HEK293T (cell line): ENCODE results near the gene C20orf144.

Experiments
- ARNT ChIP-seq: fragments of 450-650 bp; IDR thresholded peaks from 2 replicates; pipeline ENCODE4 v1.6.1; 2017; ENCODE audit warnings: mild to moderate bottlenecking
- BHLHE40 ChIP-seq: fragments of 450-650 bp; IDR thresholded peaks from 2 replicates; pipeline ENCODE4 v1.6.1; 2016; ENCODE audit warnings: mild to moderate bottlenecking, moderate library complexity, borderline replicate concordance
- CTBP1 ChIP-seq: fragments of 450-650 bp; IDR thresholded peaks from 2 replicates; pipeline ENCODE4 v1.6.1; 2016; ENCODE audit warnings: borderline replicate concordance
- ELF4 ChIP-seq: fragments of 450-650 bp; IDR thresholded peaks from 2 replicates; pipeline ENCODE4 v1.6.1; 2017; ENCODE audit warnings: antibody characterized with exemption
- FOXA1 ChIP-seq: fragments of 450-650 bp; IDR thresholded peaks from 2 replicates; pipeline ENCODE4 v1.6.1; 2016; ENCODE audit warnings: mild to moderate bottlenecking
- FOXK2 ChIP-seq: fragments of 450-650 bp; IDR thresholded peaks from 2 replicates; pipeline ENCODE4 v1.6.1; 2016; ENCODE audit warnings: mild to moderate bottlenecking
- FOXM1 ChIP-seq: fragments of 450-650 bp; IDR thresholded peaks from 2 replicates; pipeline ENCODE4 v1.6.1; 2017; ENCODE audit warnings: mild to moderate bottlenecking, borderline replicate concordance
- HDGF ChIP-seq: fragments of 450-650 bp; IDR thresholded peaks from 2 replicates; pipeline ENCODE4 v1.6.1; 2017; ENCODE audit warnings: antibody characterized with exemption, borderline replicate concordance
- L3MBTL2 ChIP-seq: fragments of 450-650 bp; conservative IDR thresholded peaks from 2 replicates; pipeline ENCODE4 v1.6.1; 2016; ENCODE audit warnings: mild to moderate bottlenecking
- NFRKB ChIP-seq: fragments of 450-650 bp; IDR thresholded peaks from 2 replicates; pipeline ENCODE4 v1.6.1; 2016; ENCODE audit warnings: mild to moderate bottlenecking, moderate library complexity
- SP1 ChIP-seq: fragments of 450-650 bp; IDR thresholded peaks from 2 replicates; pipeline ENCODE4 v1.6.1; 2017
- SUZ12 ChIP-seq: fragments of 450-650 bp; IDR thresholded peaks from 2 replicates; pipeline ENCODE4 v1.6.1; 2016; ENCODE audit warnings: mild to moderate bottlenecking
- ZNF384 ChIP-seq: fragments of 450-650 bp; IDR thresholded peaks from 2 replicates; pipeline ENCODE4 v1.6.1; 2016
- TF ChIP-seq, protein P1 (sequence below): fragments of 450-650 bp; IDR thresholded peaks from 2 replicates; pipeline ENCODE4 v1.6.1; 2016

DNA sequence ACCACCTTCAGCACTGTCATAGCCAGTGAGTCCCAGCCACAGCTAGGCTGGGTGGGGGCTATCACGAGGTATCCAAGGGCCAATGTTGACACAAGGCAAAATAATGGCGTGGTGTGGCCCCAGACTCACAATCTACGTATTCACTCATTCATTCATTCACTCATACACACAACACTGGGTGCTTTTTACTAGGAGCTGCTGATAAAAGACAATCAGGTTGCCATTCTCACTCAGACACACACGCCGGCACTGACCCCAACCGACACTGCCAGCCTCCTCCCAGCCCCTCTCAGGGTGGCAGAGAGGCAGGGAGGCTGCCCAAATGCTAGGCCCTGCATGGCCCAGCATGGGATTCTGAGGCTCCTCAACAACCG lies 1.5 kb upstream of the C20orf144 start:
- TF ChIP-seq BHLHE40, result no peak
- TF ChIP-seq FOXM1, result no peak
- TF ChIP-seq FOXK2, result no peak
- TF ChIP-seq ELF4, result no peak
- no peak for TF ChIP-seq FOXA1
- TF ChIP-seq SUZ12, result no peak
- no peak for TF ChIP-seq SP1
- no peak for TF ChIP-seq NFRKB
- TF ChIP-seq ZNF384, result no peak
- no peak for TF ChIP-seq ARNT
- no peak for TF ChIP-seq HDGF
- TF ChIP-seq CTBP1, result no peak
- TF ChIP-seq, protein P1, sequence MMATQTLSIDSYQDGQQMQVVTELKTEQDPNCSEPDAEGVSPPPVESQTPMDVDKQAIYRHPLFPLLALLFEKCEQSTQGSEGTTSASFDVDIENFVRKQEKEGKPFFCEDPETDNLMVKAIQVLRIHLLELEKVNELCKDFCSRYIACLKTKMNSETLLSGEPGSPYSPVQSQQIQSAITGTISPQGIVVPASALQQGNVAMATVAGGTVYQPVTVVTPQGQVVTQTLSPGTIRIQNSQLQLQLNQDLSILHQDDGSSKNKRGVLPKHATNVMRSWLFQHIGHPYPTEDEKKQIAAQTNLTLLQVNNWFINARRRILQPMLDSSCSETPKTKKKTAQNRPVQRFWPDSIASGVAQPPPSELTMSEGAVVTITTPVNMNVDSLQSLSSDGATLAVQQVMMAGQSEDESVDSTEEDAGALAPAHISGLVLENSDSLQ, result no peak
- TF ChIP-seq L3MBTL2, result no peak
